Fibroblast of villous mesenchyme (primary cell): ENCODE results near the gene GALE. TPM values are rescaled to one million over a fixed set of nuclear protein-coding genes. Genes with fewer than 3 reads are reported as not detected.

Experiments used
- DNase-seq: peaks from one replicate; pipeline ENCODE4 v3.0.0-alpha.2; 2010; ENCODE audit warnings: low read depth
- H3K4me3 ChIP-seq: 2 replicates; pipeline ENCODE4 v1.5.1; 2011; ENCODE audit warnings: low read depth, mild to moderate bottlenecking, low read length
- total RNA-seq: library from RNA; depleted of rRNA; stranded (reverse); fragments of >200 nt; gene quantifications from 2 replicates; pipeline ENCODE4 v1.2.3, GENCODE V29; 2012
- TF ChIP-seq, protein P1 (sequence below): IDR thresholded peaks from 2 replicates; pipeline ENCODE4 v1.5.1; 2012; ENCODE audit warnings: low read depth, mild to moderate bottlenecking, low read length; ENCODE audit not compliant: insufficient read depth

Gene GALE
- total RNA-seq, 1 donor, result 31.5 TPM

GRCh38 chr1:23801876-23802275 lies 1.3 kb upstream of the GALE start:
- DNase-seq, result no peak
- no peak overlapping the region for H3K4me3 ChIP-seq
- TF ChIP-seq, protein P1, sequence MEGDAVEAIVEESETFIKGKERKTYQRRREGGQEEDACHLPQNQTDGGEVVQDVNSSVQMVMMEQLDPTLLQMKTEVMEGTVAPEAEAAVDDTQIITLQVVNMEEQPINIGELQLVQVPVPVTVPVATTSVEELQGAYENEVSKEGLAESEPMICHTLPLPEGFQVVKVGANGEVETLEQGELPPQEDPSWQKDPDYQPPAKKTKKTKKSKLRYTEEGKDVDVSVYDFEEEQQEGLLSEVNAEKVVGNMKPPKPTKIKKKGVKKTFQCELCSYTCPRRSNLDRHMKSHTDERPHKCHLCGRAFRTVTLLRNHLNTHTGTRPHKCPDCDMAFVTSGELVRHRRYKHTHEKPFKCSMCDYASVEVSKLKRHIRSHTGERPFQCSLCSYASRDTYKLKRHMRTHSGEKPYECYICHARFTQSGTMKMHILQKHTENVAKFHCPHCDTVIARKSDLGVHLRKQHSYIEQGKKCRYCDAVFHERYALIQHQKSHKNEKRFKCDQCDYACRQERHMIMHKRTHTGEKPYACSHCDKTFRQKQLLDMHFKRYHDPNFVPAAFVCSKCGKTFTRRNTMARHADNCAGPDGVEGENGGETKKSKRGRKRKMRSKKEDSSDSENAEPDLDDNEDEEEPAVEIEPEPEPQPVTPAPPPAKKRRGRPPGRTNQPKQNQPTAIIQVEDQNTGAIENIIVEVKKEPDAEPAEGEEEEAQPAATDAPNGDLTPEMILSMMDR, result no peak

DNA sequence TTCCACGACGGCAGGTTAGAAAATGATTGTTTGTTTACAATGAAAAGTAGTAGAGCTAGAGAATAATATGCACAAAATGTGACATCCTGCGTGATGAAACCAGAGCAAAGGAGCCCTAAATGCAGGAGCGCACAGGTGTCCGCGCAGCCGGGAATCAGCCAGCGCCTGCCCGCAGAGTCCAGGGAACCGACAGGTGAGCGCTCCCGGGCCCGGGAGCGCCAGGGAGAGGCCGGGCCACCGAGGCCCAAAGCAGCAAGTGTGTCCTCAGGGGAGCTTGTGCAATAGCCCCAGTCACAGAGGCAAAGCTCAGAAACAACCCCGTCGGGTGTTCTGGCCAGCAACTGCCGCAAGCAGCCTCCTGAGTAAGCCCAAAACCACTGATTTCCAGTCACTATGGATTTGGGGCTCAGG lies 789 bp upstream of the GALE start:
- H3K4me3 ChIP-seq, result peak overlapping the region; percentile 90
- no peak for DNase-seq
- TF ChIP-seq, protein P1, result no peak

DNA sequence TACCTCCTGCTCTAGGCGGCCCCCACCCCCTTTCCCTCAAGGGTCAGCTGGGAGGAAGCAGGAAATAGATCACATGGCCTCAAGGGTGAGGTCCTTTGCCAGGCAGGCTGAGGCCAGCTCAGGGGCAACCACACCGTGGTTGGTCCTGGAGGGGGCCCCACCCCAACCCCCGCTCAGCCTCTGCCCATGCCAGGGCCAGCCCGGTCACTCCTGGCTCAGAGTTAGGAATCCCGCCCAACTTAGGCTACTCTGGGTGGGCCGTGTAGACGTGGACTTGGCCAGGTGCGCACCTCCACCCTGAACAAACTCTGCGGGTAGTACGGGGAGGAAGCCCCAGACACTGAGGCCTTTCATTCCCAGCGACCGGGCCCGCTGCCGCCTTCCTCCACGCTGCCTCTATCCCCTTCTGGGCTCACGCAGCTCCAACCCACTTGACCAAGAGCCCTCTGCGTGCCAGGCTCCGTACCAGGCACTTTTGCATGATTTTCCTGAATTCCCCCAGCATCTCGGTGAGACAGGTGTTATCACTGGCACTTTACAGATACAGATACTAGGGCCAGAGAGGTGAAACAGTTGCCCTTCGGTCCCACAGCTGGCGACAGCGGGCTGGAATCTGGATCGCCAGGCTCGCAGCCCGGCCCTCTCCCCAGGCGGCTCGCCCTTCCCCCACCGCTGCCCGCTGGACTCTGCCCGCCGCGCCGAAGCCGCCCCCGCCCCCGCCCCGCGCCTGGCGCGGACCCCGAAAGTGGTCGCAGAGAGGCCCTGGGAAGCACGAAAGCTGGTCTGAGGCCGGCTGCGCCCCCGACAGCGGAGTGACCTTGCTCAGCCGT lies 769 bp downstream of the GALE start:
- TF ChIP-seq, protein P1, result no peak
- DNase-seq, result peak; percentile 79
- H3K4me3 ChIP-seq, result peak overlapping the region; percentile 90

DNA sequence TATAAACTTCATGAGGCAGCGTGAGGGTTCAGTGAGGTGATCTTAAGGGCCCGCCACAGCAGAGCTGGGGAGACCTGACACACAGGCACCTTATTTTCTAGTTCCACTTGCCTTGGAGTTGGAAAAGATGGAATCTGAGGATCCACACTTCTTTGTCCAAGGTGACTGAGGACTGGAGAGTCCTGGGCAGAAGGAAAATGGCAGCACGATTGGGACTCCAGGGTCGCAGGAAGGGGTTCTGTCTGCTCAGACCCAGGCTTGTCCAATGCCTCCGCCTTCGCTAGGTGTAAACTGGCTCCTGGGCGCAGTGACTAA lies 1.3 kb downstream of the GALE start:
- peak overlapping the region; percentile 90 for H3K4me3 ChIP-seq
- DNase-seq, result no peak
- TF ChIP-seq, protein P1, result no peak

DNA sequence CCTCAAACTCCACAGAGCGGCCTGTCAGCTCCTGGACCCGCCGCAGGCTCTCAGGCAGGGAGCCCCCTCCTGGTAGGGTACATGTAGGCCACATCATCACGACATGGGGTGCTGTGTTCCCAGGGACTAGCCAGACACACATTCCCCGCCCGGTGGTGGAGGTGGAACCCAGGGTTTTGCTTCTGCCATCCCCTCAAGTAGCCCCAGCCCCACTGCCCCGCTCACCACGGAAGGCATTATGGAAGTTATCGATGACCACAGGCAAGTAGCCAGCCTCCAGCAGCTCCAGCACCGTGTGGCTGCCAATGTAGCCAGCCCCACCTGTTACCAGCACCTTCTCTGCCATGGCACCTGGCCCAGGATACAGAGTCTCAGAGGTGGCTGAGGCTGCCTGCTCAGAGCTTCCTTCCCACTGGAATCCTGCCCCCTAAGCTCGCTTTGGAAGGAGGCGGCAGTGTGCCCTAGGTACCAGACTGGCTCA lies 1.9 kb downstream of the GALE start:
- H3K4me3 ChIP-seq, result no peak overlapping the region
- no peak for DNase-seq
- TF ChIP-seq, protein P1, result no peak

- TF ChIP-seq, protein P1, result no peak
- DNase-seq, result no peak
- H3K4me3 ChIP-seq, result no peak overlapping the region
Measured at GRCh38 chr1:23797478-23798448, 2.8 kb downstream of the GALE start.
